A549 (cell line): Measurements from ENCODE around the gene TMEM174. TPM values are rescaled to one million over a fixed set of nuclear protein-coding genes. Genes with fewer than 3 reads are reported as not detected.

Experiments
- ATAC-seq, 2 experiments: fragments of 200-7000 bp in 1 of 2; fragments of >200 bp in 1 of 2; cut with Nextera tagmentation in 1 of 2; cut with Tn5 transposase in 1 of 2; 3 replicates each; pipeline versions ENCODE4 v1.8.0 to v1.9.1; 2018 to 2020; ENCODE audit warnings: mild to moderate bottlenecking in 1 of 2, moderate library complexity in 1 of 2
- CTCF ChIA-PET: fragments of 300-600 bp; sonication (Branson Sonifier 250); formaldehyde crosslinking; extraction: SDS; loops from one replicate; lab custom pipeline; 2021; ENCODE audit warnings: antibody characterized with exemption, inconsistent platforms; lab: Yijun Ruan, JAX
- POLR2A ChIA-PET: fragments of 350-600 bp; formaldehyde crosslinking; extraction: SDS; loops from one replicate; lab custom pipeline; 2021; ENCODE audit warnings: antibody characterized with exemption, inconsistent platforms; lab: Yijun Ruan, JAX
- DNase-seq, 2 experiments: peaks; one replicate each; pipeline versions ENCODE4 v3.0.0 to v3.0.0-alpha.2; 2011 to 2016; ENCODE audit warnings: low read depth in 1 of 2, low spot score in 1 of 2
- FAIRE-seq: peaks from 2 replicates; lab custom pipeline; 2011; peaks lifted over from hg19 to GRCh38; lab: Jason Lieb, UNC
- H3K27ac ChIP-seq, 2 experiments: fragments of >200 bp; sonication (Bioruptor Twin); formaldehyde crosslinking; 3 replicates each; pipeline ENCODE4 v1.5.1; 2016 to 2017
- H3K4me1 ChIP-seq: fragments of >200 bp; sonication (Bioruptor Twin); formaldehyde crosslinking; 3 replicates; pipeline ENCODE4 v1.6.1; 2016
- H3K4me2 ChIP-seq: fragments of >200 bp; sonication (Bioruptor Twin); formaldehyde crosslinking; 3 replicates; pipeline ENCODE4 v1.6.1; 2016
- H3K4me3 ChIP-seq: fragments of >200 bp; sonication (Bioruptor Twin); formaldehyde crosslinking; 3 replicates; pipeline ENCODE4 v1.5.1; 2016
- H3K9me3 ChIP-seq: fragments of >200 bp; sonication (Bioruptor Twin); formaldehyde crosslinking; 3 replicates; pipeline ENCODE4 v1.6.1; 2016
- BHLHE40 ChIP-seq: IDR thresholded peaks from 2 replicates; pipeline ENCODE4 v1.6.1; 2012; ENCODE audit warnings: low read depth, low read length, inconsistent platforms
- CBX8 ChIP-seq: fragments of 200-600 bp; sonication (generic); IDR thresholded peaks from 2 replicates; pipeline ENCODE4 v1.6.1; 2016
- CHD2 ChIP-seq: fragments of 150-350 bp; IDR thresholded peaks from 2 replicates; pipeline ENCODE4 v1.6.1; 2014; ENCODE audit warnings: low read length; ENCODE audit not compliant: partially characterized antibody
- EP300 ChIP-seq, 2 experiments: fragments of >200 bp; sonication (Bioruptor Twin); formaldehyde crosslinking; IDR thresholded peaks; 2 replicates in 1 of 2; 3 replicates in 1 of 2; pipeline ENCODE4 v1.6.1; 2016 to 2017
- ESRRA ChIP-seq: fragments of 150-350 bp; IDR thresholded peaks from 2 replicates; pipeline ENCODE4 v1.6.1; 2014; ENCODE audit warnings: mild to moderate bottlenecking, low read length, borderline replicate concordance
- FOSL2 ChIP-seq, 2 experiments: fragments of 450-650 bp in 1 of 2; fragments of >200 bp in 1 of 2; sonication (Bioruptor Twin) in 1 of 2; formaldehyde crosslinking; IDR thresholded peaks; 2 replicates each; pipeline versions ENCODE4 v1.5.0 to v1.6.1; 2016 to 2020; ENCODE audit warnings: mild to moderate bottlenecking in 1 of 2, moderate library complexity in 1 of 2
- FOXS1 ChIP-seq: fragments of 250-450 bp; sonication (Bioruptor Pico); IDR thresholded peaks from 2 replicates; pipeline ENCODE4 v1.5.0; 2020; ENCODE audit warnings: mild to moderate bottlenecking, moderate library complexity
- GATA3 ChIP-seq: IDR thresholded peaks from 2 replicates; pipeline ENCODE4 v1.6.1; 2012; ENCODE audit warnings: borderline replicate concordance
- HMGXB4 ChIP-seq: fragments of 250-450 bp; sonication (Bioruptor Pico); IDR thresholded peaks from 2 replicates; pipeline ENCODE4 v1.5.0; 2021; ENCODE audit warnings: mild to moderate bottlenecking, moderate library complexity, borderline replicate concordance
- HOXA7 ChIP-seq: fragments of 250-450 bp; sonication (Bioruptor Pico); IDR thresholded peaks from 2 replicates; pipeline ENCODE4 v1.5.0; 2020; ENCODE audit warnings: mild to moderate bottlenecking, moderate library complexity
- HOXB13 ChIP-seq: fragments of 250-450 bp; sonication (Bioruptor Pico); IDR thresholded peaks from 2 replicates; pipeline ENCODE4 v1.5.0; 2020; ENCODE audit warnings: low read depth, mild to moderate bottlenecking, moderate library complexity
- HOXB5 ChIP-seq: fragments of 250-450 bp; sonication (Bioruptor Pico); IDR thresholded peaks from 2 replicates; pipeline ENCODE4 v1.5.0; 2020; ENCODE audit warnings: mild to moderate bottlenecking, moderate library complexity
- JUN ChIP-seq, 2 experiments: fragments of >200 bp; sonication (Bioruptor Twin); formaldehyde crosslinking; IDR thresholded peaks; 2 replicates in 1 of 2; 3 replicates in 1 of 2; pipeline ENCODE4 v1.6.1; 2016 to 2017
- KDM5A ChIP-seq: fragments of 200-600 bp; sonication (generic); IDR thresholded peaks from 2 replicates; pipeline ENCODE4 v1.6.1; 2016; ENCODE audit warnings: antibody characterized with exemption, mild to moderate bottlenecking
- MAFK ChIP-seq: fragments of 450-650 bp; IDR thresholded peaks from 2 replicates; pipeline ENCODE4 v1.6.1; 2014; ENCODE audit not compliant: partially characterized antibody
- MAZ ChIP-seq: fragments of 150-350 bp; IDR thresholded peaks from 2 replicates; pipeline ENCODE4 v1.6.1; 2014; ENCODE audit warnings: antibody characterized with exemption, low read depth, low read length, borderline replicate concordance
- NFE2L2 ChIP-seq: fragments of 150-350 bp; conservative IDR thresholded peaks from 2 replicates; pipeline ENCODE4 v1.6.1; 2014; ENCODE audit warnings: low read length
- POLR2AphosphoS2 ChIP-seq: conservative IDR thresholded peaks from 2 replicates; pipeline ENCODE4 v1.6.1; 2012; ENCODE audit warnings: low read length, improper control_type of control experiment, inconsistent platforms
- RARB ChIP-seq: fragments of 250-450 bp; sonication (Bioruptor Pico); IDR thresholded peaks from 2 replicates; pipeline ENCODE4 v1.8.0; 2021; ENCODE audit warnings: mild to moderate bottlenecking, moderate library complexity
- RCOR1 ChIP-seq: fragments of 150-350 bp; IDR thresholded peaks from 2 replicates; pipeline ENCODE4 v1.6.1; 2014; ENCODE audit warnings: antibody characterized with exemption, low read length, low read depth
- REST ChIP-seq: fragments of 200-600 bp; sonication (generic); IDR thresholded peaks from 2 replicates; pipeline ENCODE4 v1.6.1; 2016; ENCODE audit warnings: antibody characterized with exemption, mild to moderate bottlenecking, moderate library complexity
- RNF2 ChIP-seq: fragments of 200-600 bp; sonication (generic); IDR thresholded peaks from 2 replicates; pipeline ENCODE4 v1.6.1; 2016; ENCODE audit warnings: low read depth, mild to moderate bottlenecking, antibody characterized with exemption, moderate library complexity, borderline replicate concordance
- SREBF2 ChIP-seq: fragments of 450-650 bp; IDR thresholded peaks from 2 replicates; pipeline ENCODE4 v1.6.1; 2014; ENCODE audit warnings: mild to moderate bottlenecking, moderate library complexity
- TFCP2L1 ChIP-seq: fragments of 250-450 bp; sonication (Bioruptor Pico); IDR thresholded peaks from 2 replicates; pipeline ENCODE4 v1.5.0; 2021; ENCODE audit warnings: mild to moderate bottlenecking
- TP53 ChIP-seq: fragments of 250-450 bp; sonication (Bioruptor Pico); IDR thresholded peaks from 2 replicates; pipeline ENCODE4 v1.5.0; 2021; ENCODE audit warnings: mild to moderate bottlenecking, moderate library complexity
- ZNF302 ChIP-seq: fragments of 250-450 bp; sonication (Bioruptor Pico); IDR thresholded peaks from 2 replicates; pipeline ENCODE4 v1.9.0; 2021; ENCODE audit warnings: inconsistent platforms, mild to moderate bottlenecking, moderate library complexity
- WGBS: methylation state at CpG from one replicate; pipeline ENCODE4 v1.1.6; 2017; ENCODE audit errors: missing lambda C conversion rate; 5-methylcytosine and 5-hydroxymethylcytosine counted together
- polyA plus RNA-seq, 4 experiments: library from polyadenylated mRNA; depleted of rRNA in 3 of 4; stranded (reverse); fragments of >200 nt; fragmentation: RNase III in 1 of 4; extraction: RNeasy Plus Mini Kit Qiagen cat#74134 plus additional on column Dnase treatment in 1 of 4; gene quantifications; 2 replicates in 3 of 4; 3 replicates in 1 of 4; pipeline ENCODE4 v1.2.3, GENCODE V29; 2011 to 2017
- TF ChIP-seq, protein P1 (sequence below): IDR thresholded peaks from 2 replicates; pipeline ENCODE4 v1.6.1; 2012; ENCODE audit warnings: low read depth, borderline replicate concordance

TMEM174 gene
- polyA plus RNA-seq, 2 of the 4 experiments (the other 2 are of a cell fraction): not detected

- FAIRE-seq (no peak), ATAC-seq (no peak), DNase-seq (peak in 1 of 2 experiments; percentile 25)
- Histone ChIP-seq H3K27ac (no peak overlapping the region), H3K4me1 (peaks cover 13% of the 10 kb centered on the region; the same call in 2 of the 3 replicates), H3K4me3 (no peak overlapping the region), H3K4me2 (peak overlapping the region; percentile 2; the same call in 2 of the 3 replicates), H3K9me3 (peaks cover 4% of the 10 kb centered on the region; the same call in 2 of the 3 replicates)
- ChIA-PET POLR2A (no interaction called here), CTCF (interaction anchor here (3.5 to 8.9 kb wide), 3 partner anchors 12 to 236 kb away, joined by 33 to 155 read pairs (median 34); partner anchors contain the start of gene FOXD1)
- WGBS: 44% methylated on average over 6 of the region's 6 CpGs
- TF ChIP-seq FOSL2 (IDR thresholded peaks at IDR 0.05) (0 out of 2 replicates have a peak, but pooled peaks have one; percentile 4), FOSL2 (CRISPR knock-in tag; IDR thresholded peaks at IDR 0.05) (no peak), KDM5A (no peak)
Observed at GRCh38 chr5:73213566-73213998, 40.6 kb downstream of the TMEM174 start.

DNA sequence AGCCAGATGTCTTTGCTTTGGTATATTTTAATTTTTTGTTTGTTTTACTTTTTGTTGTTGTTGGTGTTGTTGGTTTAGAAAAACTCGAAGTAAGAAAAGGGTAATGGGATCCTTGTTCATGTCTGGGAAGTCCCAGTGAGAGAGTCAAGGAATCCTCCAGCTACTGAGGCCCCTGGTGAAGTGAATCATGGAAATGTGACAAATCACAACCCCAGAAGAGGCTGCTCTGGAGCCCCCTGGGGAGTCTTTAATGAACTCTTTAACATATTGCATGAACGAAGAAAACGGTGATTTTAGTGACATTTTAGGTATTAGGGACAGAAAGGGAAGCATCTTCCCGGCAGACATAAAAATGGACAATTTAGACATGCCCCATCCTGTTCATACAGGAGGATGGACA, 41.3 kb downstream of the TMEM174 start:
- peak overlapping the region; percentile 2; the same call in 1 of the 3 replicates for H3K4me2 ChIP-seq

GRCh38 chr5:73214996-73215395, 42.0 kb downstream of the TMEM174 start:
- no peak for ATAC-seq
- WGBS: 89% methylated on average over 6 of the region's 6 CpGs
- POLR2A ChIA-PET: interaction anchor here (1.8 to 2.6 kb wide), 3 partner anchors 10 to 234 kb away, joined by 15 to 86 read pairs (median 15); partner anchors contain the start of gene FOXD1
- TF ChIP-seq ZNF302 (CRISPR knock-in tag) (no peak), TFCP2L1 (CRISPR knock-in tag) (no peak), SREBF2 (no peak), BHLHE40 (no peak), EP300 (IDR thresholded peaks at IDR 0.05) (no peak), REST (no peak), GATA3 (no peak), CBX8 (no peak), HOXA7 (no peak), RNF2 (no peak), ESRRA (no peak), TP53 (CRISPR knock-in tag) (no peak), HOXB5 (CRISPR knock-in tag) (no peak), CHD2 (no peak), MAZ (no peak), NFE2L2 (no peak)

More for the DNA sequence above, 41.3 kb downstream of the TMEM174 start:
- Histone ChIP-seq H3K4me1 (peaks cover 16% of the 10 kb centered on the region; the same call in 2 of the 3 replicates), H3K4me3 (no peak overlapping the region), H3K9me3 (0 out of 3 replicates have a peak, but pooled peaks cover 2% of the 10 kb centered on the region)
- DNase-seq (no peak), ATAC-seq (no peak), FAIRE-seq (no peak)
- ChIA-PET CTCF (interaction anchor here (1.1 to 8.9 kb wide), 8 partner anchors 12 to 283 kb away, joined by 3 to 155 read pairs (median 34); partner anchors contain the start of genes BTF3, FCHO2 and FOXD1), POLR2A (no interaction called here)
- WGBS: 79% methylated on average over 4 of the region's 4 CpGs
- TF ChIP-seq HOXB13 (CRISPR knock-in tag): no peak
- no peak for TF ChIP-seq CHD2
- TF ChIP-seq POLR2AphosphoS2: no peak
- TF ChIP-seq ESRRA: no peak
- TF ChIP-seq RCOR1: no peak
- TF ChIP-seq, protein P1, sequence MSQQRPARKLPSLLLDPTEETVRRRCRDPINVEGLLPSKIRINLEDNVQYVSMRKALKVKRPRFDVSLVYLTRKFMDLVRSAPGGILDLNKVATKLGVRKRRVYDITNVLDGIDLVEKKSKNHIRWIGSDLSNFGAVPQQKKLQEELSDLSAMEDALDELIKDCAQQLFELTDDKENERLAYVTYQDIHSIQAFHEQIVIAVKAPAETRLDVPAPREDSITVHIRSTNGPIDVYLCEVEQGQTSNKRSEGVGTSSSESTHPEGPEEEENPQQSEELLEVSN: no peak
- TF ChIP-seq SREBF2: no peak
- no peak for TF ChIP-seq ZNF302 (CRISPR knock-in tag)
- TF ChIP-seq MAFK: no peak
- TF ChIP-seq HMGXB4 (CRISPR knock-in tag): no peak
- no peak for TF ChIP-seq JUN (IDR thresholded peaks at IDR 0.05)
- no peak for TF ChIP-seq FOXS1 (CRISPR knock-in tag)
- TF ChIP-seq RARB (CRISPR knock-in tag): no peak
- TF ChIP-seq, all 56 proteins: peak for 0
- H3K27ac ChIP-seq: no peak overlapping the region

More at GRCh38 chr5:73214996-73215395, 42.0 kb downstream of the TMEM174 start:
- no peak for DNase-seq
- no peak overlapping the region; a peak in 2 of 6 replicates for H3K27ac ChIP-seq
- CTCF ChIA-PET: interaction anchor here (0.8 to 8.9 kb wide), 40 partner anchors 8 to 296 kb away, joined by 3 to 155 read pairs (median 8); partner anchors contain the start of genes BTF3, FCHO2 and FOXD1
- H3K4me1 ChIP-seq: peaks cover 16% of the 10 kb centered on the region; the same call in 2 of the 3 replicates
- H3K4me2 ChIP-seq: peak overlapping the region; percentile 77
- H3K9me3 ChIP-seq: no peaks in the 10 kb centered on the region
- FAIRE-seq: no peak
- H3K4me3 ChIP-seq: no peak overlapping the region; the same call in 2 of the 3 replicates
